ENCODE results near the gene AMOTL2.

The AMOTL2 gene

GRCh38 chr3:134338516-134339261 is 35.6 kb downstream of the AMOTL2 start:
- no peak overlapping the region for H3K27ac Mint-ChIP-seq (ENCODE audit: low read depth)
- H3K9me3 Mint-ChIP-seq = no peaks in the 10 kb centered on the region
- H3K27me3 Mint-ChIP-seq = no peaks in the 10 kb centered on the region
- DNase-seq (ENCODE audit: low spot score in 2 of 2) = no peak
- ATAC-seq (replicated peaks; ENCODE audit: extremely low read depth, poor library complexity, severe bottlenecking) = no peak
- H3K4me1 Mint-ChIP-seq = no peaks in the 10 kb centered on the region
- H3K36me3 Mint-ChIP-seq (ENCODE audit: insufficient read depth) = peaks cover 1% of the 10 kb centered on the region
- H3K4me3 Mint-ChIP-seq = no peak overlapping the region

GRCh38 chr3:134338201-134338512 is 36.1 kb downstream of the AMOTL2 start:
- Mint-ChIP-seq H3K27me3 (no peaks in the 10 kb centered on the region), H3K4me1 (no peaks in the 10 kb centered on the region), H3K4me3 (no peak overlapping the region), H3K27ac (ENCODE audit: low read depth) (no peak overlapping the region), H3K9me3 (no peaks in the 10 kb centered on the region), H3K36me3 (ENCODE audit: insufficient read depth) (no peaks in the 10 kb centered on the region)
- ATAC-seq (replicated peaks; ENCODE audit: extremely low read depth, poor library complexity, severe bottlenecking) (no peak), DNase-seq (ENCODE audit: low spot score in 2 of 2) (no peak)

- peaks cover 5% of the 10 kb centered on the region for H3K27me3 Mint-ChIP-seq
- no peaks in the 10 kb centered on the region for H3K9me3 Mint-ChIP-seq
- H3K4me3 Mint-ChIP-seq = no peak overlapping the region
- ATAC-seq (replicated peaks; ENCODE audit: extremely low read depth, poor library complexity, severe bottlenecking) (no peak), DNase-seq (ENCODE audit: low spot score in 2 of 2) (no peak)
- H3K36me3 Mint-ChIP-seq (ENCODE audit: insufficient read depth) = no peaks in the 10 kb centered on the region
- no peak overlapping the region for H3K27ac Mint-ChIP-seq (ENCODE audit: low read depth)
- H3K4me1 Mint-ChIP-seq = no peaks in the 10 kb centered on the region
Observed at GRCh38 chr3:134337511-134338200, 36.6 kb downstream of the AMOTL2 start.

- peaks cover 10% of the 10 kb centered on the region for H3K27me3 Mint-ChIP-seq
- H3K9me3 Mint-ChIP-seq = no peaks in the 10 kb centered on the region
- H3K36me3 Mint-ChIP-seq (ENCODE audit: insufficient read depth) = peaks cover 2% of the 10 kb centered on the region
- no peak for ATAC-seq (replicated peaks; ENCODE audit: extremely low read depth, poor library complexity, severe bottlenecking)
- H3K4me3 Mint-ChIP-seq = no peak overlapping the region
- no peaks in the 10 kb centered on the region for H3K4me1 Mint-ChIP-seq
- no peak for DNase-seq (ENCODE audit: low spot score in 2 of 2)
- no peak overlapping the region for H3K27ac Mint-ChIP-seq (ENCODE audit: low read depth)
Observed at GRCh38 chr3:134337071-134337482, 37.2 kb downstream of the AMOTL2 start.

- Mint-ChIP-seq H3K4me1 (no peaks in the 10 kb centered on the region), H3K27ac (ENCODE audit: low read depth) (no peak overlapping the region), H3K4me3 (no peak overlapping the region), H3K9me3 (no peaks in the 10 kb centered on the region), H3K36me3 (ENCODE audit: insufficient read depth) (peaks cover 2% of the 10 kb centered on the region), H3K27me3 (peaks cover 10% of the 10 kb centered on the region)
- ATAC-seq (replicated peaks; ENCODE audit: extremely low read depth, poor library complexity, severe bottlenecking) (no peak), DNase-seq (ENCODE audit: low spot score in 2 of 2) (no peak)
Observed at GRCh38 chr3:134336587-134336986, 37.7 kb downstream of the AMOTL2 start.

GRCh38 chr3:134334901-134335280 is 39.4 kb downstream of the AMOTL2 start:
- Mint-ChIP-seq H3K27me3 (peaks cover 22% of the 10 kb centered on the region), H3K27ac (ENCODE audit: low read depth) (no peak overlapping the region), H3K9me3 (no peaks in the 10 kb centered on the region), H3K4me3 (no peak overlapping the region), H3K4me1 (no peaks in the 10 kb centered on the region), H3K36me3 (ENCODE audit: insufficient read depth) (peaks cover 2% of the 10 kb centered on the region)
- DNase-seq (ENCODE audit: low spot score in 2 of 2) = no peak
- no peak for ATAC-seq (replicated peaks; ENCODE audit: extremely low read depth, poor library complexity, severe bottlenecking)

- H3K4me1 Mint-ChIP-seq = no peaks in the 10 kb centered on the region
- no peaks in the 10 kb centered on the region for H3K9me3 Mint-ChIP-seq
- H3K4me3 Mint-ChIP-seq = no peak overlapping the region
- no peak for DNase-seq (ENCODE audit: low spot score in 2 of 2)
- ATAC-seq (replicated peaks; ENCODE audit: extremely low read depth, poor library complexity, severe bottlenecking) = no peak
- H3K27ac Mint-ChIP-seq (ENCODE audit: low read depth) = no peak overlapping the region
- H3K36me3 Mint-ChIP-seq (ENCODE audit: insufficient read depth) = peaks cover 2% of the 10 kb centered on the region
- peaks cover 28% of the 10 kb centered on the region for H3K27me3 Mint-ChIP-seq
Observed at GRCh38 chr3:134334231-134334900, 39.9 kb downstream of the AMOTL2 start.

GRCh38 chr3:134333522-134334181 is 40.6 kb downstream of the AMOTL2 start:
- ATAC-seq (replicated peaks; ENCODE audit: extremely low read depth, poor library complexity, severe bottlenecking) (no peak), DNase-seq (ENCODE audit: low spot score in 2 of 2) (no peak)
- peaks cover 31% of the 10 kb centered on the region for H3K27me3 Mint-ChIP-seq
- H3K9me3 Mint-ChIP-seq = no peaks in the 10 kb centered on the region
- H3K4me1 Mint-ChIP-seq = no peaks in the 10 kb centered on the region
- no peak overlapping the region for H3K4me3 Mint-ChIP-seq
- no peak overlapping the region for H3K27ac Mint-ChIP-seq (ENCODE audit: low read depth)
- H3K36me3 Mint-ChIP-seq (ENCODE audit: insufficient read depth) = peaks cover 2% of the 10 kb centered on the region

- no peak for DNase-seq (ENCODE audit: low spot score in 2 of 2)
- no peak for ATAC-seq (replicated peaks; ENCODE audit: extremely low read depth, poor library complexity, severe bottlenecking)
- H3K27ac Mint-ChIP-seq (ENCODE audit: low read depth) = no peak overlapping the region
- no peaks in the 10 kb centered on the region for H3K4me1 Mint-ChIP-seq
- H3K9me3 Mint-ChIP-seq = no peaks in the 10 kb centered on the region
- peaks cover 2% of the 10 kb centered on the region for H3K36me3 Mint-ChIP-seq (ENCODE audit: insufficient read depth)
- H3K4me3 Mint-ChIP-seq = no peak overlapping the region
- H3K27me3 Mint-ChIP-seq = peaks cover 31% of the 10 kb centered on the region
Observed at GRCh38 chr3:134332344-134332743, 41.9 kb downstream of the AMOTL2 start.

GRCh38 chr3:134331811-134332199 is 42.4 kb downstream of the AMOTL2 start:
- ATAC-seq (replicated peaks; ENCODE audit: extremely low read depth, poor library complexity, severe bottlenecking) (no peak), DNase-seq (ENCODE audit: low spot score in 2 of 2) (no peak)
- Mint-ChIP-seq H3K4me1 (no peaks in the 10 kb centered on the region), H3K4me3 (no peak overlapping the region), H3K27me3 (peaks cover 31% of the 10 kb centered on the region), H3K9me3 (no peaks in the 10 kb centered on the region), H3K36me3 (ENCODE audit: insufficient read depth) (peaks cover 2% of the 10 kb centered on the region), H3K27ac (ENCODE audit: low read depth) (no peak overlapping the region)

- Mint-ChIP-seq H3K27ac (ENCODE audit: low read depth) (no peak overlapping the region), H3K9me3 (no peaks in the 10 kb centered on the region), H3K4me3 (no peak overlapping the region), H3K4me1 (no peaks in the 10 kb centered on the region), H3K27me3 (peaks cover 31% of the 10 kb centered on the region), H3K36me3 (ENCODE audit: insufficient read depth) (peaks cover 2% of the 10 kb centered on the region)
- DNase-seq (ENCODE audit: low spot score in 2 of 2) (no peak), ATAC-seq (replicated peaks; ENCODE audit: extremely low read depth, poor library complexity, severe bottlenecking) (no peak)
Observed at GRCh38 chr3:134330883-134331810, 43.1 kb downstream of the AMOTL2 start.

GRCh38 chr3:134328846-134329245 is 45.4 kb downstream of the AMOTL2 start:
- Mint-ChIP-seq H3K36me3 (ENCODE audit: insufficient read depth) (peaks cover 2% of the 10 kb centered on the region), H3K27me3 (peaks cover 48% of the 10 kb centered on the region), H3K27ac (ENCODE audit: low read depth) (no peak overlapping the region), H3K9me3 (no peaks in the 10 kb centered on the region), H3K4me3 (no peak overlapping the region), H3K4me1 (no peaks in the 10 kb centered on the region)
- ATAC-seq (replicated peaks; ENCODE audit: extremely low read depth, poor library complexity, severe bottlenecking) (no peak), DNase-seq (ENCODE audit: low spot score in 2 of 2) (no peak)
